Testis (tissue), 2 donors: ENCODE measurements around the gene MTA3.

Source experiments
- CTCF ChIP-seq, 3 experiments: fragments of 450-650 bp in 2 of 3; fragments of 200-600 bp in 1 of 3; sonication (generic) in 1 of 3; IDR thresholded peaks; one replicate each; pipeline ENCODE4 v1.5.1; 2016 to 2019; ENCODE audit warnings: antibody characterized with exemption in 3 of 3, mild to moderate bottlenecking in 2 of 3, moderate library complexity in 1 of 3
- POLR2A ChIP-seq: fragments of 450-650 bp; IDR thresholded peaks from one replicate; pipeline ENCODE4 v1.6.1; 2017; ENCODE audit warnings: antibody characterized with exemption, mild to moderate bottlenecking, moderate library complexity

GRCh38 chr2:42556315-42556890 is 12.0 kb upstream of the MTA3 start:
- no peak for TF ChIP-seq POLR2A
- no peak for TF ChIP-seq CTCF (IDR thresholded peaks at IDR 0.05)
